RWPE1 (cell line): ENCODE data around the gene SLX9.
"Not testable (repeated sequence)": the region's sequence is repeated elsewhere in the genome, so short reads cannot be mapped to it uniquely, and the experiment has no call there.

Source experiments
- CTCF ChIA-PET: fragments of 350-600 bp; sonication (Branson Sonifier 250); formaldehyde crosslinking; extraction: SDS; loops from one replicate; lab custom pipeline; 2021; lab: Yijun Ruan, JAX
- POLR2A ChIA-PET: fragments of 400-600 bp; formaldehyde crosslinking; extraction: SDS; loops from one replicate; lab custom pipeline; 2020; ENCODE audit warnings: antibody characterized with exemption; ENCODE audit not compliant: low non-redundant PET; lab: Yijun Ruan, JAX
- DNase-seq: peaks from one replicate; pipeline ENCODE4 v3.0.0; 2012; ENCODE audit warnings: low spot score
- H3K27ac ChIP-seq: fragments of 450-650 bp; 2 replicates; pipeline ENCODE4 v1.5.1; 2017
- CTCF ChIP-seq: fragments of 450-650 bp; conservative IDR thresholded peaks from 2 replicates; pipeline ENCODE4 v1.5.1; 2017; ENCODE audit warnings: low read depth, mild to moderate bottlenecking

The SLX9 gene

GRCh38 chr21:44975720-44976555 lies 36.1 kb downstream of the SLX9 start:
- no peak for DNase-seq
- CTCF ChIA-PET = interaction anchor here (0.6 to 0.7 kb wide), 3 partner anchors 14 to 108 kb away, joined by 3 to 4 read pairs (median 3); no protein-coding TSS in a partner anchor
- H3K27ac ChIP-seq = peak overlapping the region; percentile 26
- POLR2A ChIA-PET = no interaction called here
- TF ChIP-seq CTCF = no peak

- DNase-seq, POLR2A ChIA-PET, CTCF ChIA-PET, H3K27ac ChIP-seq: not testable (repeated sequence)
These were observed 36.9 kb downstream of the SLX9 start for GRCh38 chr21:44976556-44977393.

GRCh38 chr21:44977616-44978340 lies 37.9 kb downstream of the SLX9 start:
- no peak for TF ChIP-seq CTCF
- ChIA-PET POLR2A (no interaction called here), CTCF (no interaction called here)
- H3K27ac ChIP-seq = peak overlapping the region; percentile 40
- no peak for DNase-seq

GRCh38 chr21:44979687-44980561 lies 40.1 kb downstream of the SLX9 start:
- TF ChIP-seq CTCF = no peak
- ChIA-PET POLR2A (interaction anchor here (0.5 kb wide), 1 partner anchor 149 kb away, joined by 3 read pairs; no protein-coding TSS in a partner anchor), CTCF (interaction anchor here (1.2 kb wide), 1 partner anchor 31 kb away, joined by 3 read pairs; no protein-coding TSS in a partner anchor)
- no peak for DNase-seq
- peak overlapping the region; percentile 43 for H3K27ac ChIP-seq

- POLR2A ChIA-PET = interaction anchor here (0.5 kb wide), 1 partner anchor 148 kb away, joined by 3 read pairs; no protein-coding TSS in a partner anchor
These were observed 41.0 kb downstream of the SLX9 start for GRCh38 chr21:44980562-44981489.

More at GRCh38 chr21:44980562-44981489, 41.0 kb downstream of the SLX9 start:
- TF ChIP-seq CTCF = no peak
- H3K27ac ChIP-seq = peak overlapping the region; percentile 43
- DNase-seq = no peak
- CTCF ChIA-PET = interaction anchor here (0.6 to 1.2 kb wide), 2 partner anchors 15 to 32 kb away, joined by 3 to 5 read pairs; no protein-coding TSS in a partner anchor
